Left lobe of liver (tissue), 1 donor: ENCODE data around the gene PGC. TPM values are rescaled to one million over a fixed set of nuclear protein-coding genes. Genes with fewer than 3 reads are reported as not detected.

Experiments used
- total RNA-seq: library from RNA; stranded (reverse); gene quantifications from one replicate; pipeline ENCODE4 v1.2.1, GENCODE V29; 2021
- donor health status: DM: no; HTN: yes; CAD: no.

The PGC gene
- total RNA-seq, 1 donor from 2014 or later: 0.63 TPM

Other genes starting within 250 kb of the PGC start
- 24.6 TPM for gene FOXP4, start 201.0 kb downstream of the PGC start, total RNA-seq
- gene MDFI, start 108.9 kb downstream of the PGC start, total RNA-seq: not detected
- 8.9 TPM for gene TFEB, start 11.8 kb downstream of the PGC start, total RNA-seq
- gene FRS3, start 32.5 kb upstream of the PGC start, total RNA-seq: 4.4 TPM
- 7.3 TPM for gene PRICKLE4, start 33.4 kb upstream of the PGC start, total RNA-seq
- 72.3 TPM for gene TOMM6, start 40.3 kb upstream of the PGC start, total RNA-seq
- gene USP49, start 148.0 kb upstream of the PGC start, total RNA-seq: 1.9 TPM
- gene MED20, start 173.7 kb upstream of the PGC start, total RNA-seq: 9.4 TPM
- 5.3 TPM for gene BYSL, start 174.1 kb upstream of the PGC start, total RNA-seq
- gene CCND3, start 194.4 kb upstream of the PGC start, total RNA-seq: 14.7 TPM